Vagina (tissue), 2 donors: ENCODE data around the gene ENGASE.

Source experiments
- CTCF ChIP-seq, 3 experiments: fragments of 450-650 bp in 2 of 3; fragments of 200-600 bp in 1 of 3; sonication (generic) in 1 of 3; IDR thresholded peaks; one replicate each; pipeline ENCODE4 v1.5.1; 2017 to 2019; ENCODE audit warnings: antibody characterized with exemption in 3 of 3, mild to moderate bottlenecking in 2 of 3, moderate library complexity in 2 of 3
- POLR2A ChIP-seq, 2 donors: fragments of 450-650 bp; IDR thresholded peaks; one replicate each; pipeline ENCODE4 v1.6.1; 2017; ENCODE audit warnings: antibody characterized with exemption in 2 of 2, mild to moderate bottlenecking in 2 of 2, moderate library complexity in 2 of 2

GRCh38 chr17:79108870-79109269 is 34.2 kb downstream of the ENGASE start:
- TF ChIP-seq CTCF (IDR thresholded peaks at IDR 0.05): no peak
- TF ChIP-seq POLR2A (IDR thresholded peaks at IDR 0.05): no peak
